BE2C (cell line): ENCODE measurements around the gene SERINC4.

Experiments
- DNase-seq: peaks from one replicate; pipeline ENCODE4 v3.0.0-alpha.2; 2020
- H3K27me3 ChIP-seq: fragments of 250-450 bp; sonication (Bioruptor Pico); 2 replicates; pipeline ENCODE4 v1.5.1; 2020; ENCODE audit warnings: mild to moderate bottlenecking
- H3K36me3 ChIP-seq: fragments of 250-450 bp; sonication (Bioruptor Pico); 2 replicates; pipeline ENCODE4 v1.5.1; 2020; ENCODE audit warnings: mild to moderate bottlenecking
- H3K4me1 ChIP-seq: fragments of 250-450 bp; sonication (Bioruptor Pico); 2 replicates; pipeline ENCODE4 v1.5.1; 2020
- H3K4me3 ChIP-seq: 2 replicates; pipeline ENCODE4 v1.5.1; 2011; ENCODE audit warnings: low read depth, low read length
- H3K9me3 ChIP-seq: fragments of 250-450 bp; sonication (Bioruptor Pico); 2 replicates; pipeline ENCODE4 v1.5.1; 2020
- CTCF ChIP-seq: IDR thresholded peaks from 2 replicates; pipeline ENCODE4 v1.5.1; 2012; ENCODE audit warnings: mild to moderate bottlenecking, low read depth, low read length

SERINC4 gene

DNA sequence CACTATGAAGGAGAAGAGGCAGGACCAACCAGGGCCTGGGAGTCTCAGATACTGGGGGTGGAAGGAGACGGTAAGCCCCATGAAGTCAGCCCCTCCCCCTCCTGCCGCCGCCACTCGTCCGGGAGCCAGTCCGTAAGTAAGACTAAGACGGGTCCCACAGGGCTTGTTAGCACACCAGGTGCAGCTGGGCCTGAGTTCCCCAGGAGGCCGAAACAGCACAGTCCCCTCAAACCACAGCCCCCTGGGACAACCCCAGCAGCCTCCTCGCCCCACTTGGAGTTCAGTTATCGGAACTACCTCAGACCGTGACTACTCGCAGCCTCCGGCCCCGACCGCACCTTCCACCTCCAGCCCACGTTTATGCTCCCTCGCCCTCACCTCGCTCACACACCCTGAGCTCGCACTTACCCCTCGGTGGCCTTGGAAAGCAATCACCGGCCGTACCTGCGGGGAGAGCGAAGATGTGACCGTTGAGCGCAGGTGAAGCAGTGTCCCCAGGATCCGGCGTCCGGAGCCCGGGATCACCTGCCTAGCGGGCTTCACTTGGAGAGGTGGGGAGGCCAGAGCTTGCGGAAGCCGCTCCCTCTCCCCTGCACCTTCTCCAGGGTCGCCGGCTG lies 23.8 kb downstream of the SERINC4 start:
- no peak for TF ChIP-seq CTCF
- DNase-seq, result peak; percentile 35
- H3K36me3 ChIP-seq, result peaks cover 24% of the 10 kb centered on the region
- H3K4me1 ChIP-seq, result 0 out of 2 replicates have a peak, but pooled peaks cover 3% of the 10 kb centered on the region
- no peaks in the 10 kb centered on the region for H3K27me3 ChIP-seq
- no peaks in the 10 kb centered on the region for H3K9me3 ChIP-seq
- peak overlapping the region; percentile 72; the same call in 1 of the 2 replicates for H3K4me3 ChIP-seq

- DNase-seq, result peak; percentile 72
- no peaks in the 10 kb centered on the region for H3K9me3 ChIP-seq
- H3K4me1 ChIP-seq, result no peaks in the 10 kb centered on the region
- peak; percentile 73 for TF ChIP-seq CTCF
- no peak overlapping the region for H3K4me3 ChIP-seq
- H3K36me3 ChIP-seq, result peaks cover 31% of the 10 kb centered on the region
- H3K27me3 ChIP-seq, result no peaks in the 10 kb centered on the region
Measured at GRCh38 chr15:43775411-43775965, 24.5 kb downstream of the SERINC4 start.

GRCh38 chr15:43774062-43774461 lies 26.0 kb downstream of the SERINC4 start:
- no peak for DNase-seq
- no peaks in the 10 kb centered on the region for H3K27me3 ChIP-seq
- H3K9me3 ChIP-seq, result no peaks in the 10 kb centered on the region
- H3K4me3 ChIP-seq, result no peak overlapping the region
- H3K36me3 ChIP-seq, result peaks cover 46% of the 10 kb centered on the region
- no peaks in the 10 kb centered on the region for H3K4me1 ChIP-seq
- TF ChIP-seq CTCF, result no peak

- no peaks in the 10 kb centered on the region for H3K27me3 ChIP-seq
- H3K4me1 ChIP-seq, result no peaks in the 10 kb centered on the region
- H3K9me3 ChIP-seq, result no peaks in the 10 kb centered on the region
- TF ChIP-seq CTCF, result no peak
- no peak overlapping the region for H3K4me3 ChIP-seq
- peaks cover 58% of the 10 kb centered on the region for H3K36me3 ChIP-seq
- no peak for DNase-seq
Measured at GRCh38 chr15:43772624-43773023, 27.4 kb downstream of the SERINC4 start.

DNA sequence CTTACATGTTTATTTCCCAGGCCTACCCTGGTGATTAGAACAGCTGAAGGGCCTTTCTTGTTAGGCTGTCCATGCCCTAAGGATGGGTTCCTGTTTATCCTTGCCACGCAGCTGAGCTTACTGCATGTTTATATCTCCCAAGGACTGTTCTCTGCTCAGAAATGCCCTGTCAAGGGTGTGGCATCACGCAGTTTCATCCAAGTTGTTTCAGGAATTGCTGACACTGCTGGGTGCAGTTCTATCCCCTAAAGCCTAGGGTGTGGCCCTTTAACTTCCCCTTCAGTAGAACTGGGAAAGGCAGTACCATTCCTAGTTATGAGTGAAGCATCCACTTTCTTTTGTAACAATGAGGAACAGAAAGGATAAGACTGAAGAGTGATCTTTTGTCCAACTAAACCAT lies 28.2 kb downstream of the SERINC4 start:
- no peak for DNase-seq
- Histone ChIP-seq H3K36me3 (peaks cover 66% of the 10 kb centered on the region), H3K4me1 (no peaks in the 10 kb centered on the region), H3K4me3 (no peak overlapping the region), H3K9me3 (no peaks in the 10 kb centered on the region), H3K27me3 (no peaks in the 10 kb centered on the region)
- TF ChIP-seq CTCF, result no peak

DNA sequence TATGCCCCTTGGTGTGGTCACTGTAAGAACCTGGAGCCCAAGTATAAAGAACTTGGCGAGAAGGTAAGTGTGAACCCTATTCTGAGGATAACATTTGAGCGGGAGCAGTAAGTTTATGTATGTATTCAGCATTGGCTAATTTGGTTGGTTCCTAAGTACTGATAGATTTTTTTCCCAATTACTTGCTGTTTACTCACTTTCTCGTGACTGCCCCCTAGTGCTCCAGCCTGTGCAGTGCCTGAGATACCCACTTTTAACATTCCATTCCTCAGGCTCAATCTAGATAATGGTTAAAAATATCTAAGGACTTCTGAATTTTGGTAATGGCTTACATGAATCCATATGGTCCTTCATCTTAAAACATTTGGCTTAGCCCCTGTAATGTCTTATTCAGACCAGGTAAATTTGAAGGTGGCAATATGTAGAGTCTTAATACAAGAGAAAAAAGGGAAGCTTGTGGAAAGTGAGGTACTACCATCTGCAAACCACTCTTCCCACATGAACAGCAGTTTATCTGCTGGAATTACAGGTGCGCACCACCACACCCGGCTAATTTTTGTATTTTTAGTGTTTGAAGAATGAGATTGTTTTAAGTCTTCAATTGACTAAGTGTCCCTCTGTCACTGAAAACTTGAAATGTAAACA lies 30.3 kb downstream of the SERINC4 start:
- H3K36me3 ChIP-seq, result peaks cover 87% of the 10 kb centered on the region
- no peaks in the 10 kb centered on the region for H3K27me3 ChIP-seq
- no peaks in the 10 kb centered on the region for H3K9me3 ChIP-seq
- peak; percentile 70 for DNase-seq
- H3K4me3 ChIP-seq, result no peak overlapping the region
- TF ChIP-seq CTCF, result peak; percentile 93
- H3K4me1 ChIP-seq, result no peaks in the 10 kb centered on the region
